ENCODE data around the gene MYNN.

Gene MYNN

GRCh38 chr3:169764882-169765612 is 8.1 kb upstream of the MYNN start, which contains the start of gene TERC:
TERC (minus strand) TSS chr3:169765060.
- no peak for TF ChIP-seq CTCF (IDR thresholded peaks at IDR 0.05; ENCODE audit: poor library complexity, severe bottlenecking)
- Histone ChIP-seq H3K27ac (ENCODE audit: poor library complexity, severe bottlenecking) (peak within 1 kb of the TSS; percentile 80), H3K27me3 (ENCODE audit: insufficient read depth, poor library complexity, severe bottlenecking) (no peaks in the 10 kb centered on the region), H3K4me1 (ENCODE audit: insufficient read depth, poor library complexity, severe bottlenecking) (peaks cover 5% of the 10 kb centered on the region), H3K9me3 (ENCODE audit: severe bottlenecking) (peaks cover 2% of the 10 kb centered on the region), H3K36me3 (ENCODE audit: low read depth) (no peaks in the 10 kb centered on the region), H3K4me3 (ENCODE audit: severe bottlenecking) (peak within 1 kb of the TSS; percentile 53)
- ATAC-seq (ENCODE audit: low read depth) (peak; percentile 84), DNase-seq (ENCODE audit: low spot score) (peak; percentile 87)

- Histone ChIP-seq H3K27ac (ENCODE audit: poor library complexity, severe bottlenecking) (peak within 1 kb of the TSS; percentile 76), H3K27me3 (ENCODE audit: insufficient read depth, poor library complexity, severe bottlenecking) (no peaks in the 10 kb centered on the region), H3K4me3 (ENCODE audit: severe bottlenecking) (peak within 1 kb of the TSS; percentile 62), H3K36me3 (ENCODE audit: low read depth) (peaks cover 7% of the 10 kb centered on the region), H3K9me3 (ENCODE audit: severe bottlenecking) (no peaks in the 10 kb centered on the region), H3K4me1 (ENCODE audit: insufficient read depth, poor library complexity, severe bottlenecking) (peaks cover 5% of the 10 kb centered on the region)
- peak; percentile 73 for DNase-seq (ENCODE audit: low spot score)
- peak; percentile 32 for ATAC-seq (ENCODE audit: low read depth)
- TF ChIP-seq CTCF (IDR thresholded peaks at IDR 0.05; ENCODE audit: poor library complexity, severe bottlenecking): no peak
These were observed 3.7 kb upstream of the MYNN start, which contains the start of gene ACTRT3 for GRCh38 chr3:169769287-169770181. ACTRT3 (minus strand) TSS chr3:169769561; CDS start chr3:169769520, 41 bp downstream.

GRCh38 chr3:169771497-169772304 is 1.5 kb upstream of the MYNN start:
- no peak for TF ChIP-seq CTCF (IDR thresholded peaks at IDR 0.05; ENCODE audit: poor library complexity, severe bottlenecking)
- no peaks in the 10 kb centered on the region for H3K9me3 ChIP-seq (ENCODE audit: severe bottlenecking)
- H3K4me1 ChIP-seq (ENCODE audit: insufficient read depth, poor library complexity, severe bottlenecking): peaks cover 8% of the 10 kb centered on the region
- H3K4me3 ChIP-seq (ENCODE audit: severe bottlenecking): peak overlapping the region; percentile 92
- H3K27ac ChIP-seq (ENCODE audit: poor library complexity, severe bottlenecking): peak overlapping the region; percentile 86
- DNase-seq (ENCODE audit: low spot score): no peak
- no peak for ATAC-seq (ENCODE audit: low read depth)
- H3K27me3 ChIP-seq (ENCODE audit: insufficient read depth, poor library complexity, severe bottlenecking): no peaks in the 10 kb centered on the region
- H3K36me3 ChIP-seq (ENCODE audit: low read depth): peaks cover 27% of the 10 kb centered on the region

GRCh38 chr3:169772305-169772896 is 795 bp upstream of the MYNN start:
- TF ChIP-seq CTCF (IDR thresholded peaks at IDR 0.05; ENCODE audit: poor library complexity, severe bottlenecking): no peak
- Histone ChIP-seq H3K27ac (ENCODE audit: poor library complexity, severe bottlenecking) (peak overlapping the region; percentile 86), H3K27me3 (ENCODE audit: insufficient read depth, poor library complexity, severe bottlenecking) (no peaks in the 10 kb centered on the region), H3K9me3 (ENCODE audit: severe bottlenecking) (no peaks in the 10 kb centered on the region), H3K4me3 (ENCODE audit: severe bottlenecking) (peak overlapping the region; percentile 92), H3K4me1 (ENCODE audit: insufficient read depth, poor library complexity, severe bottlenecking) (peaks cover 8% of the 10 kb centered on the region), H3K36me3 (ENCODE audit: low read depth) (peaks cover 34% of the 10 kb centered on the region)
- ATAC-seq (ENCODE audit: low read depth) (peak; percentile 48), DNase-seq (ENCODE audit: low spot score) (peak; percentile 80)
